NCI-H82 (cell line): Measurements from ENCODE around the gene VPS33A.
A peak's percentile ranks its signal among the peaks of the same experiment; 100 is the strongest.
"Not testable (repeated sequence)": the region's sequence is repeated elsewhere in the genome, so short reads cannot be mapped to it uniquely, and the experiment has no call there.

Source experiments
- DNase-seq: peaks from one replicate; lab custom pipeline; 2025; lab: John Stamatoyannopoulos, UW

Gene VPS33A

GRCh38 chr12:122204167-122205052 is 61.9 kb downstream of the VPS33A start:
- DNase-seq: no peak

GRCh38 chr12:122203301-122204166 is 62.8 kb downstream of the VPS33A start, which contains the start of gene B3GNT4:
Gene B3GNT4, plus strand, starts transcription at chr12:122203709. Its CDS starts 910 bp downstream, at chr12:122204619.
- peak; percentile 77 for DNase-seq

- not testable (repeated sequence) for DNase-seq
Measured at GRCh38 chr12:122202811-122203210, 63.5 kb downstream of the VPS33A start.

- peak; percentile 73 for DNase-seq
Measured at GRCh38 chr12:122202017-122202416, 64.3 kb downstream of the VPS33A start.

- no peak for DNase-seq
Measured at GRCh38 chr12:122201381-122201780, 64.9 kb downstream of the VPS33A start.

- peak; percentile 19 for DNase-seq
Measured at GRCh38 chr12:122200541-122201175, 65.6 kb downstream of the VPS33A start.

- no peak for DNase-seq
Measured at GRCh38 chr12:122199484-122200355, 66.6 kb downstream of the VPS33A start.

GRCh38 chr12:122197612-122197966 is 68.7 kb downstream of the VPS33A start:
- no peak for DNase-seq

GRCh38 chr12:122195405-122195804 is 70.9 kb downstream of the VPS33A start:
- no peak for DNase-seq

GRCh38 chr12:122194804-122195203 is 71.5 kb downstream of the VPS33A start:
- DNase-seq: no peak

- DNase-seq: no peak
Measured at GRCh38 chr12:122192441-122192840, 73.9 kb downstream of the VPS33A start.

- DNase-seq: peak; percentile 78
Measured at GRCh38 chr12:122190842-122191668, 75.2 kb downstream of the VPS33A start.

- no peak for DNase-seq
Measured at GRCh38 chr12:122189626-122190475, 76.4 kb downstream of the VPS33A start.

GRCh38 chr12:122187466-122187865 is 78.8 kb downstream of the VPS33A start:
- peak; percentile 19 for DNase-seq

GRCh38 chr12:122185494-122186082 is 80.7 kb downstream of the VPS33A start:
- no peak for DNase-seq

- no peak for DNase-seq
Measured at GRCh38 chr12:122185079-122185478, 81.2 kb downstream of the VPS33A start.

GRCh38 chr12:122184517-122184916 is 81.8 kb downstream of the VPS33A start:
- DNase-seq: no peak

- DNase-seq: peak; percentile 25
Measured at GRCh38 chr12:122183588-122183940, 82.7 kb downstream of the VPS33A start.
